Left lobe of liver (tissue), 2 donors: ENCODE results near the gene SFMBT2. TPM values are rescaled to one million over a fixed set of nuclear protein-coding genes. Genes with fewer than 3 reads are reported as not detected.

Source experiments
- ATAC-seq: fragments of 200-7000 bp; cut with Tn5 transposase; one replicate; pipeline ENCODE4 v1.9.1; 2020; ENCODE audit warnings: mild to moderate bottlenecking, moderate library complexity
- DNase-seq: peaks from one replicate; pipeline ENCODE4 v3.0.0-alpha.2; 2020; ENCODE audit warnings: low spot score
- total RNA-seq: library from RNA; stranded (reverse); gene quantifications from one replicate; pipeline ENCODE4 v1.2.1, GENCODE V29; 2021
- donor health status: DM: no; HTN: no; CAD: no; lungs with moderate emphysema.
- donor health status: DM: no; HTN: yes; CAD: no.

Gene SFMBT2
- total RNA-seq, 1 donor from 2014 or later, result 1.1 TPM

DNA sequence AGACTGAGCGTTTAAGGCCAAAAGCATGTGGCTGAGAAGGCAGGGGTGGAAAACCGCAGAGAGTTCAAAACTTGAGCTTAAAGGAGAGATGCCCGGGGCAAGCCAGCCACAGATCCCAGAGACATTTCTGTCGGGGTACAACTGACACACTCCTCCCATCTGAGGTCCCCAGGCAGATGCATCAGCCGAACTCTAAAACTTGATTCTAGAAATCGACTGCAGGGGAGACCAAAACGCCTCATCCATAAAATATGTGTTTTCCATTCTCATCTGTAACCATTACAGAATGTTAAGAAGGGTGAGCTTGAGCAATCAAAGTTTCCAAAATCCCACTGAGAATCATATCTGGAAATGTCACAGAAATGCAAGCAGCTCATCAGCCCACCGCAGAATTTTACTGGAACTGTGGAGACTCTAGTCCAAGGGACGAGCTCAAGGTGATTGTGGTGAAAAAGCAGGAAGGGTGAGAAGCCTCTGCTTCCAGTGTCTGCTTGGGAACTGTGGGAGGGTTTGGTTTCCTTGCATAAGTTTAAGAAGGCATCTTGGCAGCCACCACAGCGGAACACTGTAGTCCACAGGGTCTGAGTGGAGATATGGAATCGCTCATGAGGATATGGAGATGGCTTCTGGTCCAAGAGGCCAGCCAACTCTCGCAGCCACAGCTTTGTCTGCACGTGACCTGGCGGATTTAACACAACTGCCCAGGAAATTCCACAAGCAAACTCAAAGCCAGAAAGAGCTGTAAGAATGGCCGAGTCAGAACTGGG lies 249.2 kb downstream of the SFMBT2 start:
- DNase-seq, result no peak
- no peak for ATAC-seq

DNA sequence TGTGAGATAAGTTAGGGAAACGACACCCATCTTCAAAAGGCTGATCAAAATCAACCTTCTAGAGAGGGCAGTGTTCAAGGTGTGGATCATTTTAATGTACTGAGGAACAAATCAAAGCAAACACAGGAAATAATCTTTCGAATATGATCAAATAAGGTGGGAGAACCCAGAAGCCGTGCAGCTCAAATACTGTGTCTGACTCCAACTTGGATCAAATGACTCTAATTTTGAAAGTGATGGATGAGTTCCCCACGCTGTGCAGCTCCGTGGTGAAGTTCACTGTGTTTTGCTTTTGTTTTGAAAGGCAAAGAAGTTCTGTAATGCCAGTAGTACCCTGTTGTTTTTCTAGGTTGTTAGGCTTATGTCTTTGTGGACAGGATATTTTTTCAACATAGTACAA lies 250.9 kb downstream of the SFMBT2 start:
- no peak for DNase-seq
- ATAC-seq, result no peak

DNA sequence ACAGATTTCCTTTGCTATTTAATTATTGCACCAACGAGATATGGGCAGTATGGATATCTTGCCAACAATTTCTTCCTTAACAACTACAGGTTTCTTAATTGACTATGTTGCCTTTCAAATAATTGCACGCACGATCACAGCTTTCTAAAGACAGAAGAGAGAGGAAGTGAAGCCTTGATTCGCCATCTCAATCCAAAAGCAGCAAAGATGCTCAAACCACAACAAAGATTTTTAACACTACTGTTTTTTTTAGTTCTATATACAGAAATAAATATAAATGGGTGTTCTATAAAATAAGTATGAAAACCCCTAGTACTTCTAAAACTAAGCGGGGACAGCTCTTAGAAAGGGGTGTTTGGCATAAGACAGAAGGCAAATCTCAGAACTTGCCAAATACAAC lies 251.3 kb downstream of the SFMBT2 start:
- ATAC-seq (no peak), DNase-seq (no peak)

DNA sequence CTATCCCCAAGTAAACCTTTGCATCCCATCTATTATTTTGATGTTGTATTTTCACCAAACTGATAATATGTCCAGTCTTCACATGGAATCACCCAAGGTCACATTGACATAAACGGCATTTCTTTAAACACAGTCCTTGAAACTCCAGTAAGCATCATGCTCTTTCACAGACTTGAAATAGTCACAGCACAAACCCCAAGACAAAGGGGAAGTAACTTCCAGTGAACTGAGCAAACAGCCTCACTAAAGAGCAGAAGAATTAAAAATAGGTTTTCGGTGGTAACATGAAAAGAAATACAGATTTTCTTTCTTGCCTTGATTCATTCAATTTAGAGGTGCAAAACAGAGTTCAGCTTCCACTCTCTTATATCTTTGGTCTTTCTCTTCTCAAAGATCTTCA lies 253.7 kb downstream of the SFMBT2 start:
- no peak for DNase-seq

DNA sequence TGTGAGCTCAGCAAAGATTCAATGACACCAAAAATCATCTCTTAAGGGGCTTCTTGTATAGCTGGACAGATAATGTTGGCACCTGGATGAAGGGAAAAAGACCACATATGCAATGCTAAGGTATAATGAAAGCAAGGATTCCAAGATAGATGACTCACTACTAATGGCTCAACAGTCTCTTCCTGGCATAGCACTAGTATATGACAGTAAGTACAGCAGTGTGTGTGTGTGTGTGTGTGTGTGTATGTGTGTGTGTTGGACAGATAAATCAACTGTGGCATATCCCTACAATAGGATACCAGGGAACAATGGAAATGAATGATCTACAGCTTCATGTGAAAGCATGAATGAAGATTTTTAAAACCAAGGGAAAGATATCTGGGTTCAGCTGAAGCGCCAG lies 257.1 kb downstream of the SFMBT2 start:
- no peak for DNase-seq
- ATAC-seq, result no peak

More for the DNA sequence above, 253.7 kb downstream of the SFMBT2 start:
- ATAC-seq, result no peak

DNA sequence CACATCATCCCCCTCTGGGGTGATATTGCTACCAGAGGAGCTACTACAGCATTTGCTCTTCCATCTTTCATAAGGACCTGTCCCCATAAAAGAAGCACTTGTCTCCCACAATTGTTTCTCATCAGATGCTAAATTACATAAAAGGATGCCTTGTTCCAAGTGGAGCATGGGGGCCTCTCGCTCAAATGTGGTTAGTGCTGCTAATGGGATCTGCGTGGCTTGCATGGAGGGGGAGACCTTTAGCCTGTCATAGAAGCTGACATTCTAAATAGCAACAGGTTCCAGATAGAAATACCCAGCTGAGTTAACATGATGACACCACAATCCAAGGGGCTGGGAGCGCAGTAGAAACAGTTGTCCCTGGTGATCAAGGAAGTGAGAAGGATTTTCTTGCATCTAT lies 257.9 kb downstream of the SFMBT2 start:
- DNase-seq, result no peak

DNA sequence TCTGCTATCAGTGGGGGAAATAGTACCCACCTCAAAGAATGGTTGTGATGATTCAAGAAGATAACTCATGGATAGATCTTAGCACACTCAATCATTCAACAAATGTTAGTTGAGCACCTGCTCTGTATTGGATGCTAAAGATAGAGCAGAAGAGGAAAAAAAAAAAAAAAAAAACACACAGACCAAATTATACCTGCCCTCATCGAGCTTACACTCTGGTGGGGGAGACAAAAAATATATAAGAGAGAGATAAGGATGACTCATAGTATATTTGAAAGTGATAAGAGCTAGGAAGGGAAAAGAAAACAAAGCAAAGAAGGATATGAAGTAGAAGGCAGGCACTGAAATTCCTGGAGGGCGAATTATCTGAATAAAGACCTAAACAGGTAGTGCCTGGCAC lies 258.5 kb downstream of the SFMBT2 start:
- no peak for DNase-seq
- no peak for ATAC-seq

More for the DNA sequence above, 257.9 kb downstream of the SFMBT2 start:
- ATAC-seq, result no peak

DNA sequence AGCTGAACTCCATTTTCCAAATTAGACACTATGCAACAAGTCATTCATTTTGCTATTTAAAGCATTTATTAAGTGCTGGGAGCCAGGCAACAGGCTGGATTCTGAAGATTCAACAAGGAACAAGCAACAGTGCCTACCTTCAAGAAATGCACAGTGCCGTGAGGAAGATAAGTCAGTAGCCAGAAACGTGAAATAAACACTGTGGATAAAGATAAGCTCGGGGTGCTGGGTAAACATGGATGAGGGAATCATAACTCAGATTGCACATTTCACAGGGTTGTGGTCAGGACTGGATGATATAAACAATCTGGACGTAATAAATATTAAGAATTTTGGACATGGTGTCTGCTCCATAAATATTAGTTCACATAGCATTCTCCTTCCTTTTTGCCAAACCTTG lies 259.3 kb downstream of the SFMBT2 start:
- DNase-seq, result no peak
- no peak for ATAC-seq

DNA sequence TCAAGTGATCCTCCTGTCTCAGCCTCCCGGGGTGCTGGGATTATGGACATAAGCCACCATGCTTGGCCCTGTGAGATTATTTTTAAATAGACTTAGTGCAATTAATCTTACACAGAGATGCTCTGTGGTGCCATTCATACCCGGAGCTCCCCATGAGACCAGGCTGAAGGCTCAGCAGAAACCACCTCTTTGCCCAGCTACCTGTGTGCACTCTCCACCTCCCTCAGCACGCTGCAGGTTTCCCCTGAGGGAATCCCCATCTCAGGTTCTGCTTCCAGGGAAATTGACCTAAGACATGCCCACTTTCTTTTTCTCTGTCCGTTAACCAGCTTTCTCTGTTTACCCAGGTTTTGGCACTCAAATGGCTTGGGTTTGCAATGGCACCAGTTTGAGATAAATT lies 260.5 kb downstream of the SFMBT2 start:
- DNase-seq (no peak), ATAC-seq (no peak)

DNA sequence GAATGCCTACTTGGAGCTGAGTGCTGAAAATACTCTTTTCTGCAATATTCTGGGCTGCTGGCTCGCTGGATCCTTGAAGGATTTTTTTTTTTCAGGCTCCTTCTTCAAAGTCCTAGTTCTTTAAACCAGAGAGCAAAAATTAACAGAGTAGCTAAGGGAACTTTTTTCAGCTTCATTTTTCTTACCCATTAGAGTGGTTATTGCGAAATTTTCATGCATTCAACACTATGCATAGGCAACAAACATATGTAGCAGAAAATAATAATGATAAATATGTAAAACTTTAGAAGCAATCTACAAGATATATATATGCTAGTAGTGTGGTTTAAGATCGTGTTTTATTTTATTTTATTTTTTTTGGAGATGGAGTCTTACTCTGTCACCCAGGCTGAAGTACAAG lies 264.6 kb downstream of the SFMBT2 start:
- DNase-seq (no peak), ATAC-seq (no peak)

DNA sequence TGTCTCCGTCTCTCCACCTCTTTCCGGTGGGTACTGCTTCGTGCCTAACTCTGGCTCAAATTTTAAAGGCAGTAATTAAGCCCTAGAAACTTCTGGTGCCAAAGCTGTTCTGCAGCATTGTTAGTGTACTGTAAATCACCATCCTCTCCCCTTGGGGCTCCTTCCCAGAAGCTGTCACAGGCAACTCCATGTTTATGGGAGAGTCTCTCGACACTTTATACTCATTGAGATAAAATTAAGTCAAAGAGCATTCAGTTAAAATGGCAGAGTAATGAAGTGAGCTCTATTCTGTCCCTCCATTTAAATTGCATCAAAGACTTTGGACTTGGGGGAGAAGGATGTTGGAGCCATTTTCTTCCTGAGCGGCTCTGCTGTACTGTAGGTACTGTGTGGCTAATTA lies 274.8 kb downstream of the SFMBT2 start:
- no peak for ATAC-seq
- no peak for DNase-seq

DNA sequence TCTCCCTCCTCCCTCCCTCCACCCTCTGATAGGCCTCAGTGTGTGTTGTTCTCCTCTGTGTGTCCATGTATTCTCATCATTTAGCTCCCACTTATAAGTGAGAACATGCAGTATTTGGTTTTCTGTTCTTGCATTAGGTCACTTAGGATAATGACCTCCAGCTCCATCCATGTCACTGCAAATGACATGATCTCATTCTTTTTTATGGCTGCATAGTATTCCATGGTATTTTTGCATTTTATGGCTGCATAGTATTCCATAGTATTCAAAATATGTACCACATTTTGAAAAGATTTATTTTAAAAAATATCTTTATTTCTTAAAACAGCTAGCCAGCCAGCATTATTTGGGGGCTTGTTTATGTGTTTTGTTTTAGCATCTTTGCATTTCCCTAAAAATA lies 275.6 kb downstream of the SFMBT2 start:
- DNase-seq (no peak), ATAC-seq (no peak)

DNA sequence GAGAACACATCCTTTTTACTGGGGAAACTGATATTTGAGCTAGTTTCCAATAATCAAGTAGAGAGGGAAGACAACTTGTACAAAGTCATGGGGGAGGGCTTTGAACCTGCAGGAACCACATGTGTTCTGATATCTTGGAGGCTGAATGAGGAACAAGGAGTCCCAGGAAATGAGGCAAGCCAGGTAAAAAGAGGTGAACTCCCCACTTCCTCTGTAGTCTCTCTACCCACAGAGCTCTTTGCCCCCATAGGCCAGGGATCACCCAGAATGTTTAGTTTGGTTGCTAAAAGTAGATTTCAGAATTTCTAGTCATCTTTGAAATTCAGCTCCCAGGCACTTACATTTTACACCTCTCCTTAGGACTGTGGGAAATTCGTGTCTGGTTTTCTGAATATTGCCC lies 276.4 kb downstream of the SFMBT2 start:
- DNase-seq (no peak), ATAC-seq (no peak)

DNA sequence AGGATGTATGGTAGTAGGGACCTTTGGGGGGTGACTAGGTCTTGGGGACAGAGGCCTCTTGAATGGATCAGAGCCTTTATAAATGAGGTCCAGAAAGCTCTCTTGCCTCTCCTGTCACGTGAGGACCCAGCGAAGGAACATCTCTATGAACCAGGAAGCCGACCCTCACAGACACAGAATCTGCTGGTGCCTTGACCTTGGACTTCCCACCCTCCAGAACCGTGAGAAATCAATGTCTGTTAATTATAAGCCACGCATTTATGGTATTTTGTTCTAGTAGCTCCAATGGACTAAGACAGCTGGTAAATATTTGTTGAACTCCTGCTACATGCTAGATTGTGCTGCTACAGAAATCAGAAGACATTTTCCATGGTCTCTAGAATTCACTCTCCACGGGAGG lies 276.9 kb downstream of the SFMBT2 start:
- DNase-seq, result no peak
- no peak for ATAC-seq

DNA sequence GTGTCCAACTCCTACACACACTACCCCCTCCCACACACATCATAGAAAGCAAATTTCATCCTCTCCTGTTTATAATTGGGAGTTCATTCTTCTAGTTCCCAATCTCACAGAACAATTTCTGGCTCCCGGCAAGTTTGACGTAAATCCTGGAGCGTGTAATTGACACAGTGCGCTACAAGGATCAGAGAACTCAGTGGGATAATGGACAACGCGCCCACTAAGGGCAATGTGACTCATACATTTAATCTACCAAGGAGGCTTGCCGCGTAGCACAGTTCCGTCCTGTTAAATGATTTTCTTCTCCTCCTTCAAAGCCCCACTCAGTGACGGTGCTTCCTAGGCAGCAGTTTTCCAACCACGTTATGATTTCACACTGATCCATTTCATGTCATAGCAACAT lies 277.6 kb downstream of the SFMBT2 start:
- DNase-seq (no peak), ATAC-seq (no peak)

DNA sequence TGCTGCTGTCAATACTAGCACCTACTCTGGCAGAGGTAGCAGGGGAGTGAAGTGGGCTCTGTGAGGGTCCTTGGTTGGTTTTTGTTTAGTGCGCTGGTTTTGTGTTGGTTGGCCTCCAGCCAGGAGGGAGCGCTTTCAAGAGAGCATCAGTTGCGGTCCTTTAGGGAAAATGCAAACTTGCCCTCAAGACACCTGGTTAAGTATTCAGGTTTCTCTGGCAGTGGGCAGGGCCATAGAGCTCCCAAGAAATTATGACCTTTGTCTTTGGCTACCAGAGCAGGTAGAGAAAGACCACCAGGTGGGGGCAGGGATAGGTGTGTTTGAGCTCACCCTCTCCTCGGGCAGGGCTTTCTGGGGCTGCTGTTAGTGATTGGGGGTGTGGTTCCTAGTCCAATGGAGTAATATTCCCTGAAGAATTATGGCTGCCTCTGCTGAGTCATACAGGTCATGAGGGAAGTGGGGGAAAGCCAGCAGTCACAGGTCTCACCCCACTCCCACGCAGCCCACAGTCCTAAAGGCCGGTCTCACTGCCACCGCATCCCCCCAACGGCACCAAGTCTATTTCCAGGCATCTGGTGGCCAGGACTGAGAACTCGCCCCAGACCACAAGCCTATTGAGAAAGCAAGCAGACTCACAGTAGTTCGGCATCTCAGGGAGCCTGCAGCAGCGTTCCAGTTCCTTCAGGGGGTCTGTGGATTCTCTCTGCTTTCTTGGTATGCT lies 280.5 kb downstream of the SFMBT2 start:
- no peak for DNase-seq
- no peak for ATAC-seq

DNA sequence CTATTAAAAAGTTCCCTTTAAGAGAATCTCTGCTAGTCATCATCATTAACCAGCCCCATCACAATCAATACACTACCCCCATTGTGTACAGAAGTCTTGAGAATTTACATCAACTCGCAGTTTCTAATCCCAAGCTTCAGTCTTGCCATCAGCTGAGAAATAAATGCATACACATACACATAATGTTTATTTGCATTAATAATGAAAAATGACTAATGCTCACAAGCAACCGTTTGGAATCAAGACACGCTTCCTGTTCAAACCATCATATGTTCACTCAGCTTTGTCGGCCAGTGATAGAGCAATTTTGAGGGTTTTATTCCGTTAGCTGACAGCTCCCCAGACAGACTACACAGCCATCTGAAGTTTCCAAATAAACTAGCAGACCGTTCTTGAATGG lies 287.1 kb downstream of the SFMBT2 start:
- ATAC-seq, result no peak
- no peak for DNase-seq

DNA sequence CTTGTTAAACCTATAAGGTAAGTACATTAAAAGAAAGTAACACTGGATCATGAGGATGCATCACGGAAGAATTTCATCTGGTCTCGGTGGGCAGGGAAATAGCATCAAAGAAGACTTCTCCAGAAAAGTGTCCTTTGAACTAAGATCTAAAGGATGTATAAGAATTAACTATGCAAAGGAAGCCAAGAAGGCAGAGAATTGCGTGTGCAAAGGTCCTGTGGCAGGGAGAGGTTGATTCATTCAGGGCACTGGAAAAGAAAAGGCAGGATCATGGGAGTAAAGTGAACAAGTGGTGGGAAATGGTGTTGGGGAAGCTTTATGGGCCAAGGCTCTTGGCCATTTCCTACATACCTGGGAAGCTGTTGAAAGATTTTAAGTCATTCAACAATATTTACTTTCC lies 288.3 kb downstream of the SFMBT2 start:
- DNase-seq (no peak), ATAC-seq (no peak)

DNA sequence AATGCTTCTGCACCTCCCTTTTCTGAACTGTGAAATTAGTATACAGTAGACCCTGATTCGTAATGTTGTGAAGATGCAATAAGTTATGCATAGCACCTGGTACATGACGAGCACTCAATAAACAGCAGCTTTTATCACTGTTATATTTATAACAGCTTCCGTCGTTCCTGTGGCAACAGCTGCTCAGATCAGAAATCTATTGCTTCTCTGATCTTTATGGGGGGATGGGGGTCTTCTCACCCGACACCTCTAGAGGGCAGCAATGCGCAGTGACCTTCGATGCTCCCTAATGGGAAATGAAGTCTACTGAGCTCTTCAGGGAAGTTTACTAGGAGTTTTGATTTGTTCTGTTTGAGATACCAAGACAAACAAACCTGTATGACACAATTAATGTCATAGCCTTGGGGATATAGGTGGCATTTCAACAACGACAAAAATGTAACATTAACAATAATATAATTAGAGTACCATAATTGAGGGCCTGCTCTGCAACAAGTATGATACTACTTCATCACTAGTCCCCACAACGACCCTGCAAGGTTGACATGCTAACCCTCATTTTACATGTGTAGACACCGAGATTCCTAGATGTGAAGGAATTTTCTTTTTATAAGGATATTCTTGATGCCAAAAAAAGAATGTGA lies 289.6 kb downstream of the SFMBT2 start:
- peak; percentile 65 for ATAC-seq
- DNase-seq, result no peak

DNA sequence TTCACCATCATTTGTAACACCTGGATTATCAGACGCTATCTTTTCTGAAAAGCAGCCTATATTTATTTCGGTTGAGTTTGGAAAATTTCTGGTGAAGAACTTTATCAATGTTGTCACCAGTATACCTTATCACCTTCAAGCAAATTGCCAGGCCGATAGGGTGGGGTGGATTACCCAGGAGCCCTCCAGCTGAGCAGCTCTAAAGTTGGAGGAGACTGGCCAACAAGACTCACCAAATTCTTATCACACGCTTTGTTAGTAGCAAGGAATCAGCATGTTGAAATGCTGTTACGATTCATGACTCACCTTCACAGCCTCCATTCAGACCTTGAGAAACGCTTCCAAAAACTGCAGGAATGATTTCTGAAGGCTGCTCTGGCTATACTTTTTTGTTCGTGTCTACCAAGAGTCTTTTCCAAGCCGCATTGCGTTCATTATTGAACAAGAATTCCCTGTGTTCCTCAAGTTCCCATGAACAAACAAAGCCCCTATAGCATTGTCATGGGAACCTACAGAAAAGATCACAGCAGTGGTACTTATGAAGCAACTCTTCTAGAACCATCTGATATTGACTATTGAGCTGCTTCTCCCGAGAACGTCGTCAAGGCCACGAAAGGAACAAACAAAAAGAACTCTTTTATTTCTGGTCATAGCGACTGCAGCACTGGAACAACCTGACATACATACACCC lies 291.4 kb downstream of the SFMBT2 start:
- no peak for DNase-seq

More for the DNA sequence above, 291.4 kb downstream of the SFMBT2 start:
- no peak for ATAC-seq
